NCI-H510A treated with DMSO at 0.1 percent for 48 hours (cell line): ENCODE measurements around the gene CD207.

Source experiments
- DNase-seq: peaks from one replicate; lab custom pipeline; 2025; lab: John Stamatoyannopoulos, UW

CD207 gene

DNA sequence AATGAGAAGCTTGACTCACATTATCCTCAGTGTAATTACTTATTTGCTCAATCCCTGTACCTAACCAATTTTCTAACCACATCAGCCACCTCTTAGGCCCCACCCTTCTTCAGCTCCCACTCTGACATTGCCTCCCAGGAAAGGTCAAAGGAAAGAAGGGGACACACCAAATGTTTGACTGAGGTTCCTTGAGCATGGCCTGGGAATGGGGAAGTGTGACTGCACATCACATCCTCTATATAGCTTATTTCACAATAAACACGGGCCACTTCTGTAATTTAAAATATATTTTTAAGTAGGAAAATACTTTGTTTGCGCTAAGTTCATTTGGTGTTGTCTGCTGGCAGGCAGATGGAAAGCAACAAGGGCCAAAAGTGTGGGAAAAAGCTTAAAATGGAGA is 42.2 kb downstream of the CD207 start:
- no peak for DNase-seq

DNA sequence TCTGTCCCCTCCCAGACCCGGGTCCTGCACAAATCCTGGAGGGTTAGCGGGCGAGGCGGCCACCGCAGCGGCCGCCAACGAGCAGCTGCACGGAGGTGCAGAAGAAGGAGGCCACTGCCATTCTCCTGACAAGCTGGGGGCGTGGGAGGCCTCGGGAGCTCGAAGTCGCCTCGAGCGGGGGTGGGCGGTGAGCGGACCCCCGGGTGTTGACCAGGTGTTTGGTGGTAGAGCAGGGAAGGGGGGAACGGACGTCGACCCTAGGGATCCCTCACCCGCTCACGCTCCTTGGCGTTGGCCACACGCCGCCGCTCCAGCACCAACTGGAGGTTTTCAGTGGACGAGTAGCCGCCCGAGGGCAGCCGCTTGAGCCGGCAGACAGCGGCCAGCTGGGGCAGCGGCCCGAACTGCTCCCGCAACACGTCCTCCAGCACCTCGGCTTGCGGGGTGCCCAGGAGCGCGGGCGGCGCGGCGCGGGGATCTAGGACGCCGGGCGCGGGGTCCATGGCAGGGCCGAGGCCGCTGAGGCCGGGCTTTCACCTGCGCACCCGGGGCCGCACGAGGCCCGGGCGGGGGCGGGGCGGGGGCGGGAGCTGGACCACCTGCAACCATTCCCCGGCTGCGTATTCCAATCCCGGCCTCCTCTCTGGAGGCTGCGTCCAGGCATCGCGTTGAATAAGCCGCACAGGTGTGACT is 45.3 kb downstream of the CD207 start, which contains the start of gene FIGLA:
Gene FIGLA (minus strand): TSS at position 508 of the 693 bp plus-strand sequence. CDS start 5 bp downstream, at position 503.
- peak; percentile 23 for DNase-seq

DNA sequence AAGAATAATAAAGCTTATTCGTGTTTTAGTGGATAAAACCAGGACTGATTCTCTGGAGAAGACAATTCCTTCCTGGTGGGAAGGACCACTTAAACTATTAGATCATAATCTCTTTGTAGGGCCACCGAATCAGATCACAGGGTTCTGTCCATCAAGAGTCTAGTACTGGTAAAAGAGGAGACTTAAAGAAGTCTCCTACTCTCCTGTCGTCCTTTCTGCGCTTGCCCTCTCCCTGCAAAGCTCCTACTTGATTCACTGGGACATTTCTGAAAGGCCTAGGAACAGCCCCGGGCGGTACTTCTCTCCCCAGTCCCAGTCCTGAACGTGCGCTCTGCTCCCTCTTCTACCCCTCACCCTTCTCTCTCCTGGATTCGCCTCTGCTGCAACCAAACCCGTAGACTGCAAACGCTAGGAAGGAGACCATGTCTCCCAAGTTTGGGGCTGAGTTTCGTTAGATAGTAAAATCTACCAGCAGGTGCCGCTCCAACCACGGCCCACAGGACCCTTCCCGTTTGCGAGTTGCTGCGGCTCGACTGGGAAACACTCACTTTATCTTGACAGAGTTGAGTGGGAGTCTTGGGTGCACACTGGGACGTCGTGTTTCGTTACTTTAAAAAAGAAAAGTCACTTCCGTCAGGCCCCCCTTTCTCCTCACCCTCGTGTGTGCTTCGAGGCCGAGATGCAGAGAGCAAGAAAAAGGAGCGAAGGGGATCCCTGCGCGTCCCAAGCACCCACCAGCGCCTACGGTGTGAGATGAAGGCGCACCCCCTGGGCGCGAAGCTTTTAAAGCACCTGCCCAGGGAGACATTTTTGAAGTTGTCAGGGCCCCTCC is 46.1 kb downstream of the CD207 start:
- DNase-seq: peak; percentile 76

DNA sequence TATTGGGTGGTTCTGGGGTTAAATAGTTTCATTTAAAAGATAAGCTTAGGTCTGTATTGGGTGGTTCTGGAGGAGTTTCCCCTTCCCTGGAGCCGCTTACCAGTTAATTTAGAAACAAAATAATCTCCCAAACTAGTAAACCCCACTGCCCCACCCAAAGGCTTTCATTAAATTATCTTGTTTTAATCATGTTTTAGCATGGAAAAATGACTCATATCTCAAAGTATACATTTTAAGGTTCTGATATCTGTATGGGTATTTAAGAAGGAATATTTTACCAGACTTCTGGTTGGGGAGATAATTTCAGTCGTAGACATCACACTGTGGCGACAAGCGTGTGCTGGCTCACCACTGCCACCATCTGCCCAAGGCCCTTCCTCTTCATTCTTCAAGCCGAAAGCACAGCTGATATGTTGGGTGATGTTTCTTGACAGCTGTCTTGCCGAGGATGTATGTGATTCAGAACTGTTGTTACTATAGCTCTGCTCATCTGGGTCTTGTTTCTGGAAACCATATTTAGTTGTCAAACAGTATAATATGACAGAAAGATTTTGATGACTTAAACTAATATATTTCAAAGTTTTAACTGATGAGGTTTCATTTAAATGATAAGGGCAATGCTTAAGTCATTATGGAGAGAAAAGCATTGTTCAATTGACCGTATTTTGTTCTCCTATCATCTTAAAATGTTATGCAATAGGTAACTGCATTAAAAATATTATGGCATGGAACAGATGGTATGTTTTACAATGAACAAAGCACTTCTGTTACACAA is 50.3 kb downstream of the CD207 start:
- DNase-seq: peak; percentile 75

DNA sequence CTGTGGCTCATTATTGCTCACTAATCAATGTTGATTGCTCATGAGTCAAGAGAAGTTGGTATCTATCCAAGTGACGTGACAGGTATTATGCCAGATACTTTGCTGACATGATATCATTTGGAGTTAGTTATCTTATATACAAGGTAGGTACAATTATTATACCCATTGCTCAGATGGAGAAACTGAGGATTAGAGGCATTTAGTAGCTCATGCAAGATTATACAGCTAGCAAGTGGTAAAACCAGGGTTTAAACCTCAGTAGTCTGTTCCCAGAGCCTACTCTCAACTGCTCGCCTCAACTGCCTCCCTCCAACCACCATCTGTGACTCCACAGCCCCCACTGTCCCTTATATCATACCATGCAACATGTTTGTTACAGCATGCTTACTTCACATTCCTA is 51.3 kb downstream of the CD207 start:
- DNase-seq: no peak
